Stimulated activated CD4-positive, alpha-beta T cell treated with anti-CD3 and anti-CD28 coated beads, Interleukin-4, amount 100 ng/mL, for 4 hours (primary cell): ENCODE data around the gene ATXN7L2.
A peak's percentile ranks its signal among the peaks of the same experiment; 100 is the strongest.

ENCODE experiments used
- DNase-seq, 2 experiments: peaks; one replicate each; pipeline ENCODE4 v3.0.0-alpha.2; 2020

Gene ATXN7L2

GRCh38 chr1:109477821-109478220 is 5.9 kb upstream of the ATXN7L2 start:
- no peak for DNase-seq

DNA sequence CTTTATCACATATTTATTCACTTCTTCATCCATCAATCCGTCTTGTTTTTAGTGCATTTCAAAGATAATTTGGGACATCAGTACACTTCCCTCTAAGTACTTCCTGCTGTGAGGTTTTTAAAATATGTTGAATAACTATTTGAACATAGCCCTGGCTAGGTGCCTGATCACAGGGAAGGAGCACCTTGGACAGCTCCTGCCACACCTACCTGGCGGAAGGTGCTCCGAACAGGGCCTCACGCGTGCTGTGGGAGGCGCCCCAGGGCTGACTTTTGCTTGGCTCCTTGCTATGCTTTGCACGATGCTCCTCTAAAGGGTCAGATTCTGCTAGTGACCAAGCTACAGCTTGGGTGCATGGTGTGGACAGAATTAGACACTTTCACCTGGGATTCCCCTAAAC is 4.9 kb upstream of the ATXN7L2 start:
- peak in 1 of 2 experiments; percentile 17 for DNase-seq

DNA sequence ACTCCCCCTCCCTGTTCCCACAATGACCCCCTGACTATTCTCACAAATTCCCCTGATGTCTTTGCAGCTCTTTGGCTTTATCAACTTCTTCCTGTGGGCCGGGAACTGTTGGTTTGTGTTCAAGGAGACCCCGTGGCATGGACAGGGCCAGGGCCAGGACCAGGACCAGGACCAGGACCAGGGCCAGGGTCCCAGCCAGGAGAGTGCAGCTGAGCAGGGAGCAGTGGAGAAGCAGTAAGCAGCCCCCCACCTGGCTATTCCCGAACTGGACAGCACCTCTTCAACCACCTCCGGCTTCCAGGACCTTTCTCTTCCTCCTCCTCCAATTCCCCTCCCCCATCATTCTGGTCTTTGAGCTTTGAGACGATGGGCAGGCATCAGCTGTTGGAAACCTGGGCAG is 4.4 kb upstream of the ATXN7L2 start:
- DNase-seq: no peak

DNA sequence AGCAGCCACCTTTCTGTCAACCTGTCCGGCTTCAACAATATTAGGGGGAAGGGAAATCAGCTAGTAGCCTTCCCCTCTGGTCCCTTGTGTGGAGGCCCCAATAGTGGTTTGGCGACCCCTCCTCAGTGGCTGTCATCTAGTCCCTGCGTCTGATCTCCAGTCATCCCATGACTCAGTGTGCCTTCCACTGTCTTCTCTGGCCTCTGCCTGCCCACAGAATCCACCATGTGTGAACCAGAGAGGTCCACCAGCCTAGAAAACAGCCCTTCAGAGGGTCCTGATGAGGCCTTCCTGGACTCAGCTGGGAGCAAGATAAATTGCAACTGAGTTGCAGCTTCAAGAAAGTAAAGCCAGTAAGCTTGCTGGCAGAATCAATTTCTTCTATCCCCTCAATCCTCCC is 3.8 kb upstream of the ATXN7L2 start:
- no peak for DNase-seq

GRCh38 chr1:109481646-109482045 is 2.1 kb upstream of the ATXN7L2 start:
- no peak for DNase-seq

- DNase-seq: no peak
Measured at GRCh38 chr1:109482242-109482641, 1.5 kb upstream of the ATXN7L2 start.

DNA sequence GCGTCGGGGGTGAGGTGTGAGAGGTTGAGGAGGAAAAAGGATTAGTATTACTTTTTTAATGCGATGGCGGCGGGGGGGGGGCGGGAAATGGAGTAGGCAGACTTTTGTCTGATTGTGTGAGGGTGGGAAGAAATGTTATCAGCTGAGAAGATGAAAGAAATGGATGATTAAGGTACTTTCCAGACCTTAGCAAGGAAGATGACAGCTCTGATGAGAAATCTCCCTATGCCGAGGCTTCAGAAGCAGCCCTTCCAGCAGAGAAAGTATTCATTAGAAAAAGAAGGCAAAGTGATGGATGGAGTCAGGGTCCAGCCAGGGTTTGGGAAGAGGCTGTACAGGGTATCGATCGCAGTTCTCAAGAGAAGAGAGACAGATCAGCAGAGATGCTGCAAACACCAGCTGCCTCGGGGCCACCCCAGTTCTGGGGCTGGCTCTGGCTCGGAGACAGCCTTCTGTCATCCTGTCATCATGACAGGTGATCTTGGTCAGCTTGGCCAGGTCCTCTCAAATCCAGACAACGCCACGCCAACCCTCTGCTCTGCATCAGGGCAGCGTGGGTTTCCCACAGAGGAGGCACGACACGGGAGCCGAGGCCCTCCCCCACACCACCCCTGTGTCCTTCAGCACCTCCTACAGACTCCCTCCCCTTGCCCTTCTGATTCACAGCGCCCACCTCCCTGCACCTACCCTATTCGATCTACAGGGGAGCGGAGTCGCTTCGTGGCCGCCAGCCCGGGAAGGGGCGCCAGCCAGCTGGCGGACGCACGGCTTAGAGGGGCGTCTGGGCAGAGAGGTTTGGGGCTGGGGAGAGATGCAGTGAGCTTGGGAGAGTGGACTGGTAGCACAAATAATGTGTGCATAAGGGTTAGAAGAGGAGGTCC is 674 bp upstream of the ATXN7L2 start:
- peak in 1 of 2 experiments; percentile 52 for DNase-seq

GRCh38 chr1:109484519-109484975 is 842 bp downstream of the ATXN7L2 start:
- DNase-seq: no peak

- no peak for DNase-seq
Measured at GRCh38 chr1:109485001-109485400, 1.3 kb downstream of the ATXN7L2 start.

DNA sequence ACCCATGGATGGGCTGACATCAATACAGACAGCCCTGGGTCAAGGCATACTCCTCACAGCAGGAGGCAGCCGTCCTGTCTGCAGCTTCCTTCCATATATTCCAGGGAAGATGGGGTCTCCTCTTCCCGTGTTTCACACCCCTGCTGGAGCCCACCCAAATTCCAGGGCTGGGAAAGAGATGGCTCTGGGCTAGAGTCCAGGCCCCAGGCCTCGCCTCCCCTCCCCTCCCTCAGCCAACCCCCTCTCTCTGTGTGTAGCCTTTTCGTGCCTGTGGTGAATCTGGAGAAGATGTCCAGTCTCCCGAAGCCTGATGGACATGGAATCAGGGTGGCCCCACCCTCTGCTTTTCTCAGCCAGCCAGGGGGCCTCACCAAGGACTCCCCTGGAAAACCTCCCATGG is 3.6 kb downstream of the ATXN7L2 start:
- no peak for DNase-seq

DNA sequence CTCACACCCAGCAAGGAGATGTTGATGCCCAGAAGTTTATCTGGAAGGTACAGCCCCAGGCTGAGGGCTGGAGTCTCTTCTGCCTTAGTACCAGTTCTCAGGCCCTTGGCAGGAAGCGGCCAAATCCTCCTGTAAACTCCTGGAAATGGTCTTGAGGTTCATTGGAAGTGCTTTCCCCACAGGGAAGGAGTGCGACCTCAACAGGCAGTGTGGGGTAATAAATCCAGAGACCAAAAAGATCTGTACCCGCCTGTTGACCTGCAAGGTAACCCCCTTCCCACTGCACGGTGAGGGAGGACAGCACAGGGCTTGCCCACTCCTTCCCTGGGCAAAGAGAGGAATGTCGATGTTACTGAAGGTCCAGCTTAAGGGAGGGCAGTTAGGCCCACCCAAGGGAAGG is 4.5 kb downstream of the ATXN7L2 start:
- DNase-seq: no peak

GRCh38 chr1:109488696-109489095 is 5.0 kb downstream of the ATXN7L2 start:
- DNase-seq: no peak

DNA sequence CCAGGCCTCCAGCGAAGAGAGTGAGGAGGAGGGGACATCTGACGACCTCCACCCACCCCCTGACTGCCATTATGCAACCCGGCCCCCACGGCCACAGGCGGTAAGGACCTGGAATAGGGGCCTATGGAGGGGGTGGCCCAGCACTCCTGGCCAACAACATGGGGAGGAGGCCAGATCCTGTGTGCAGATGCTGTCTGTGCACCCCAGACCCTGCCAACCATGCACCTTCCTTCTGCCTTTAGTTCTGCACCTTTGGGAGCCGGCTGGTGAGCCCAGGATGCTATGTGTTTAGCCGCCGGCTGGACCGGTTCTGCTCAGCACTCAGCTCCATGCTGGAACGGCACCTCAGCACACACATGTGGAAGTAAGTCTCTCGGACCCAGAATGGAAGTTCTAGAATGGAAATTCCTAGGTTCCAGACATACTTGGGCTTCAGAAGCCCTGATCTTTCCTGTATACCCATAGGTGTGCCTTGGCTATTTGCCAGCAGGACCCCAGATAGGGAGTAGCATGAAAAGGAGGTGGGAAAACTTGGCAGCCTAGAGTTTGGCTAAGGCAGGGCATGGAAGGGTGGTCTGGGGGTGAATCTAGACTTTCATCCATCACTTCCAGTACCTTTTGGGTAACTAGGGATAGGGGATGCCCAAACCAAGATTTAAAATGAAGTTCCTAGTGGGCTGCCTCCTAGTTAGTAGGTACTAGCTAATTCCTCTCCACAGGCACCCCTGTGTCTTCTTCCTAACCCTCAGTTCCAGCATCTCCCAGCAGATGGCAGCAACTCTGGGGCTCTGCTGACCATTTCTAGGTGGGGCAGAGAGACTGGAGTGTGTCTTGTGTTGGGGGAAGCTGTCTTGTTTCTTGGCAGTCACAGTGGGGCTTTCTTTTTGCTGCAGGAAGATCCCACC is 6.6 kb downstream of the ATXN7L2 start:
- DNase-seq: peak; percentile 69 to 70

DNA sequence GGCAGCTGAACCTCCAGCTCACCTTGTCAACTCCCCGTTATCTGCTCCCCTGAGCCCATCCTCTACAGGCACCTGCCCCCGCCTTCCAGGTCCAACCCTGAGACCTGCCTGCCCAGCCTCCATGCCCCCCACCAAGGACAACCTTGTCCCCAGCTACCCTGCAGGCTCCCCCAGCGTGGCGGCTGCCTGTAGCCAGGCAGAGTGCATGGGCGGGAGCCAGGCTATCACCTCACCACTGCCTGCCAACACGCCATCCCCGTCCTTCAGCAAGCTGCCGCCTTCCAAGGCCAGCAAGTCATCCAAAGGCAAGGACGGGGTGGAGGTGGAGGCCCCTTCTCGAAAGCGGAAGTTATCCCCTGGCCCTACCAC is 7.2 kb downstream of the ATXN7L2 start:
- no peak for DNase-seq

- no peak for DNase-seq
Measured at GRCh38 chr1:109491372-109491771, 7.7 kb downstream of the ATXN7L2 start.

DNA sequence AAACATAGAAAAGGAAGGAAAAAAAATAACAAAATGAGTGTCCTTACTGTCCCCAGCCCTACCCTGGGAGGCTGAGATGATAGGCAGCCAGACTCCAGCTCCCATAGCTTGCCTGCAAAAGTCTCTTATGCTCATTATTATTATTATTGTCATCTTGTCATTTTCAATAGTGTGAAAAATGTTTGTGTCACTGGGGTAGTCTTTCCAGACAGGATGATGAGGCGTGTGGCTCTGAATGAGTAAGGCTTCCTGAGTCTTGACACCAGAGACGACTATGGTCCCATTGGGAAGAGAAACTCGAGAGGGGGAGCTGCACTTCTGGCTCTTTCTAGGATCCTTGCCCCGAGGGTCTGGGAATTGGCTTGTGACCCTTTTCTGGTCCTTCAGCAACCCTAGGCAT is 9.1 kb downstream of the ATXN7L2 start:
- DNase-seq: no peak

DNA sequence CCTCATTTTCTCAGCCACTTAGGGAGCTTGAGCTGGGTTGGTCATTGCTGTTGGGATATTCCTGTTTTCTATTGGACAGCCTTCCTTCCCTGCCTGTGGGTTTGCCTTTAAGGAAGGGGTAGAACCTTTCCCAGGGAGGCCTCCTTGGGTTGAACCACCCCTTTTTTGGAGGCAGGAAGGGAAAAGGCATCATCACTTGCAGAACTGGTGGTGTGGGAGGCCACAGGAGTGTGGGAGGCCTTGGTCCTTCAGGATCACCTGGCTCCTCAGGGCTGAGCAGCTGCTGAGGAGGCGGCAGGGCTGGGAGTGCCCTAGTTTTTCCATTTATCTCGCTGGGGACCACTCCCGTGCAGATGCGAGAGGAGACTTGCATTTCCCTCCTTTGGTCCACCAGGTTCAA is 9.5 kb downstream of the ATXN7L2 start:
- DNase-seq: no peak

DNA sequence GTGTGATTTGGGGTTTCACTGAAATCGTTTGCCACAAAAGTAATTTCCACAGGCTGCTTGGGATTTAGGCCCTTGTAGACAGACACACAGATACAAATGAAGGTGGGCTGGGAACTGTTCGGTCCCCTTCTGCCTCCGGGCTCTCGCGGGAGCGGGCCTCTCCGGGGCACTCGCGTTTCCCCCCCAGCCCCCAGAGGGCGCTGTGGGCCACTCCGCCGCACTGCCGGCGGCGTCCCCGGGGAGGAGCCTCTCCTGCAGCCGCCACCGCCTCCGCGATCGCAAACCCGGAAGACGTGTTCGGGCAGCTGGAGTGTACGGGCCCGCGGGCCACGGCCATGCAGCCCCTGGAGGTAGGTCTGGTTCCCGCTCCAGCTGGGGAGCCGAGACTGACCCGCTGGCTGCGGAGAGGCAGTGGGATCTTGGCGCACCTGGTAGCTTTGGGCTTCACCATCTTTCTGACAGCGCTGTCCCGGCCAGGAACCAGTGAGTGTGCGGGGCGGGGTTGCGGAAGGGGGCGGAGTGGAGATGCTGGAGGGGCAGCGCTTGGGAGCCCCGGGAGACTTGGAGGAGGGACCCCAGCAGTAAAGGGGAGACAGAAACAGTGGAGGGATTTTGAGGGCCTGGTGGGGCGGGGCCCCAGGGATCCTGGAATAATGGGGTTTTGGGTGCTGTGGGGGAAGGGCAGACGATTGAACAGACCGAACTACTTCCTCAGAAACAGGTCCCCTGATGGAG is 10.3 kb downstream of the ATXN7L2 start, which contains the start of gene CYB561D1:
Gene CYB561D1, plus strand, starts transcription at position 290 of the 735 bp plus-strand sequence. Its CDS starts 46 bp downstream, at position 336.
- peak; percentile 85 to 89 for DNase-seq

GRCh38 chr1:109495738-109496137 is 12.0 kb downstream of the ATXN7L2 start:
- no peak for DNase-seq

DNA sequence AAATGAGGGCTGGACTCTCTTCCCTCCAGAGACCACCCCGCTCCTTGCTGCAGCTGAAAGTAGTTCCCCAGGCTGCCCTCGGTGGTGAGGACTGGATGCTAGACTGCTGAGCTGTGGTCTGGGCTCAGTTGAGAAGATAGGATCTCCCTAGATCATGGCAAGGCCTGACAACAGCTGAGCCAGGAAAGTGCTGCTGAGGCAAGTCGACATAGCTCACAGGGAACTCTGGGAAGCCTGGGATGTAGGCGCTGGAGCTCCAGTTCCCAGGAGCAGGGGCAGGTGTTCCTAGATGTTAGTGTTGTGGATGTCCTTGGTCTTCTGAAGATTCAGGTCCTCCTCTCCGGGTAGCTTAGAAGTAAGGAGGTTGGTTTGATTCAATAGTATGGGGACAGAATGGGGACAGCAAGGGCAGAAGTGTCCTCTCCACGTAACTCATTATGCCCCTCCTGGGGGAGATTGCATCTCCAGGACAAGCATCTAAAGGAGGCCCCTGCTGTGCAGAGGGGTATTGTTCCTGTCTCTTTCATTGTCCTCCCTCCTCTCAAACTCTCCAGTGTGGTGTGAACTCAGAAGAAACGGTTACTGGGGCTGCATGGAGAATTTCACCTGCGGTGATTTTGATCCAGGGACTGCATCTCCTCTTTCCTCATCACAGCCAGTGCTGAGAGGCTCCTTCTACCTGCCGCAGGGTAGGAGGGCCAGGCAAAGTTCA is 13.9 kb downstream of the ATXN7L2 start:
- no peak for DNase-seq

DNA sequence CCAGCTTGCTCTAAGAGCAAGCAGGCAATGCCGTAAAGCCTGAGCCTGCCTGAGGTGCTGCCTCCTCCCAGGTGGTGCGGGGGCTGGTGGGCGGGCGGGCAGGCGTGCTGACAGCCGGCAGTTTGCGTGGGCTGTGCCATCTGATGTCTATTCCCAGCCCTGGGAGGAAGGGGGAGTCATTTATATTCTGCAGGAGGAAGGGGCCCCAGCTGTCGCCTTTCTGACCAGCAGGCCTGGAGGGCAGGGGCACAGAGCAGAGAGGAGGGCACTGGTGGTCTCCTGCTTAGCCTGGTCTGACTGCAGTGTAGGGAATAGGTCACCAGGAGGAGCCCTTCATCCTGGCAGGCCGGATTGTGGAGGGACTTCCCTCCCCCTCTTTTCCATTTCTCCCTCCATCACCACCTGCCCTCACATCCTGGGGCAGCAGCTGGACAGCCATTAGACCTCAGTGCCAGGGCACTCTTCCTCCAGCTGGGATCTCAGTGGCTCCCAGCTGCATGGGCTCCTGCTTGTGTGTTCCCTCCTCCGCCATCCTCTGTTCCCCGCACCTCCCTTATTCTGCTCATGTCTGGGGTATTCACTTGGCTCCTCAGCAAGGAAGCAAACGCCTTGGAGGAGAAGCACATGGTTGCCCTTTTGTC is 14.6 kb downstream of the ATXN7L2 start:
- peak; percentile 40 to 64 for DNase-seq

DNA sequence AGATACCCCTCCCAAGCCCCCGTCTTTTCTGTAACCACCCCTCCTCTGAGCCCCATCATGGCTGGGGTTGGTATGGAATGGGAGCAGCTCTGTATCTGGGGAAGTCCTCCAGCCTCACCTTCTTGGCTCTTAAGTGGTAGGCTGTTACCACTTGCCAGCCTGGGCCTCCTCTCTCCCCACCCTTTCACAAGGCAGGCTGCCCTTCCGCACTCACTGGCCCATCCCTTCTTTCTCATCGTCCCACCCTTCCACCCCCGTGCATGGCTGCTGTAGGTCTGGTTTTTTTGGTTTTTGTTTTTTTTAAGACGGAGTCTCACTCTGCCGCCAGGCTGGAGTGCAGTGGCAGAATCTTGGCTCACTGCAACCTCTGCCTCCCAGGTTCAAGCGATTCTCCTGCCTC is 15.4 kb downstream of the ATXN7L2 start:
- no peak for DNase-seq
